Activated CD4-positive, alpha-beta T cell treated with anti-CD3 and anti-CD28 coated beads, Interleukin-2, amount 10 ng/mL, durations not matched to agents 7 days and 5 days (primary cell): ENCODE data around the gene EFHB. TPM values are rescaled to one million over a fixed set of nuclear protein-coding genes. Genes with fewer than 3 reads are reported as not detected.
"Not testable (repeated sequence)": the region's sequence is repeated elsewhere in the genome, so short reads cannot be mapped to it uniquely, and the experiment has no call there.

Experiments
- CTCF ChIA-PET: fragments of 350-600 bp; sonication (Branson Sonifier 250); formaldehyde crosslinking; loops from one replicate; lab custom pipeline; 2021; ENCODE audit warnings: antibody characterized with exemption; lab: Charles Lee
- POLR2A ChIA-PET: fragments of 350-600 bp; sonication (Branson Sonifier 250); formaldehyde crosslinking; loops from one replicate; lab custom pipeline; 2021; ENCODE audit warnings: antibody characterized with exemption; lab: Charles Lee
- DNase-seq: peaks from one replicate; pipeline ENCODE4 v3.0.0-alpha.2; 2020
- H3K27ac Mint-ChIP-seq: one replicate; pipeline ENCODE4 v1.8.0; 2021; ENCODE audit warnings: mild to moderate bottlenecking, moderate library complexity, mixed read lengths
- H3K27me3 Mint-ChIP-seq: one replicate; pipeline ENCODE4 v1.8.0; 2021; ENCODE audit warnings: mixed read lengths
- H3K36me3 Mint-ChIP-seq: one replicate; pipeline ENCODE4 v1.8.0; 2021; ENCODE audit warnings: low read depth, mixed read lengths
- H3K4me1 Mint-ChIP-seq: one replicate; pipeline ENCODE4 v1.8.0; 2021; ENCODE audit warnings: mixed read lengths
- H3K4me3 Mint-ChIP-seq: one replicate; pipeline ENCODE4 v1.8.0; 2021; ENCODE audit warnings: mild to moderate bottlenecking, moderate library complexity, mixed read lengths
- H3K9me3 Mint-ChIP-seq: one replicate; pipeline ENCODE4 v1.8.0; 2021; ENCODE audit warnings: mixed read lengths
- total RNA-seq, 2 experiments: library from RNA; stranded (reverse); gene quantifications; one replicate each; pipeline ENCODE4 v1.2.3, GENCODE V29; 2021

EFHB gene
- total RNA-seq, 2 experiments from 2014 or later, result 0.33 to 1.1 TPM

- H3K27ac Mint-ChIP-seq, result no peak overlapping the region
- ChIA-PET CTCF (no interaction called here), POLR2A (no interaction called here)
- H3K4me1 Mint-ChIP-seq, result peaks cover 7% of the 10 kb centered on the region
- DNase-seq, result no peak
- no peak overlapping the region for H3K4me3 Mint-ChIP-seq
- H3K9me3 Mint-ChIP-seq, result no peaks in the 10 kb centered on the region
- peaks cover 3% of the 10 kb centered on the region for H3K27me3 Mint-ChIP-seq
- H3K36me3 Mint-ChIP-seq, result no peaks in the 10 kb centered on the region
Measured at GRCh38 chr3:19881036-19881435, 53.0 kb downstream of the EFHB start.

GRCh38 chr3:19877656-19878055 is 56.4 kb downstream of the EFHB start:
- CTCF ChIA-PET, result interaction anchor here (1.3 kb wide), 1 partner anchor 12 kb away, joined by 3 read pairs; no protein-coding TSS in a partner anchor
- H3K27me3 Mint-ChIP-seq, result no peaks in the 10 kb centered on the region
- H3K4me3 Mint-ChIP-seq, result no peak overlapping the region
- H3K9me3 Mint-ChIP-seq, result no peaks in the 10 kb centered on the region
- no peaks in the 10 kb centered on the region for H3K4me1 Mint-ChIP-seq
- POLR2A ChIA-PET, result no interaction called here
- DNase-seq, result no peak
- no peaks in the 10 kb centered on the region for H3K36me3 Mint-ChIP-seq
- no peak overlapping the region for H3K27ac Mint-ChIP-seq

DNA sequence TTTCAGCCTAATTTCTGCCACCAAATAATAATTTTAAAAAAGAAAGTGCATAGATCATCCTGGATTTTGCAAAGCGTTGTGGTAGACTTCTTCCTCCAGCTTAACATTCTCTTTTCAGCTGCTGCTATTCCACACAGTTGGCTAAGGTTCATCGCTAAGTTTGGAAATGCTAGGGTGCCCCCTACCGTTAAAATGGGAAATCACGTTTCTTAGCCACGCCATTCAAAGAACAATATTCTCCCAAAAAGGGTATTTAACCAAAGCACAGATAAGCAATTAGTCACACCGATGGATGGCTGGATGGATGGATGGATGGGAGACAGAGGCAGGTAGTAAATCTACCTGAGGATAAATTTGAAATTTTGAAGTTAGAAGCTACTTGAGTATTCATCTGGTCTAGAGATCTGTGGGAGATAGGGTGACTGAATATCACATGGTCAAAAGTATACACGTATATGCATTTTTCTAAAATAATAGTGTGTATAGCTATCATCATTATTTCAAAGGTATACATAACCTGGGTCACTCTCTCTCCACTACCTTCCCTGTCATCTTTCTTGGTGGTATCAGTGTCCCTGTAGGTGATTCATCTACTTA is 67.2 kb downstream of the EFHB start:
- ChIA-PET CTCF (interaction anchor here (1.3 kb wide), 1 partner anchor 10 kb away, joined by 3 read pairs; no protein-coding TSS in a partner anchor), POLR2A (no interaction called here)
- Mint-ChIP-seq H3K36me3 (no peaks in the 10 kb centered on the region), H3K4me3 (no peak overlapping the region), H3K9me3 (no peaks in the 10 kb centered on the region), H3K27me3 (peaks cover 10% of the 10 kb centered on the region), H3K4me1 (no peaks in the 10 kb centered on the region), H3K27ac (no peak overlapping the region)
- DNase-seq, result peak; percentile 39

DNA sequence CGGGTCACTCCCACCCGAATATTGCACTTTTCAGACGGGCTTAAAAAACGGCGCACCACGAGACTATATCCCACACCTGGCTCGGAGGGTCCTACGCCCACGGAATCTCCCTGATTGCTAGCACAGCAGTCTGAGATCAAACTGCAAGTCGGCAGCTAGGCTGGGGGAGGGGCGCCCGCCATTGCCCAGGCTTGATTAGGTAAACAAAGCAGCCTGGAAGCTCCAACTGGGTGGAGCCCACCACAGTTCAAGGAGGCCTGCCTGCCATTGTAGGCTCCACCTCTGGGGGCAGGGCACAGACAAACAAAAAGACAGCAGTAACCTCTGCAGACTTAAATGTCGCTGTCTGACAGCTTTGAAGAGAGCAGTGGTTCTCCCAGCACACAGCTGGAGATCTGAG is 78.7 kb downstream of the EFHB start:
- CTCF ChIA-PET, H3K4me1 Mint-ChIP-seq, POLR2A ChIA-PET, DNase-seq, H3K27me3 Mint-ChIP-seq, H3K4me3 Mint-ChIP-seq, H3K9me3 Mint-ChIP-seq, H3K27ac Mint-ChIP-seq, H3K36me3 Mint-ChIP-seq: not testable (repeated sequence)

- POLR2A ChIA-PET, H3K36me3 Mint-ChIP-seq, H3K4me3 Mint-ChIP-seq, CTCF ChIA-PET, H3K9me3 Mint-ChIP-seq, H3K27me3 Mint-ChIP-seq, DNase-seq, H3K27ac Mint-ChIP-seq, H3K4me1 Mint-ChIP-seq: not testable (repeated sequence)
Measured at GRCh38 chr3:19846609-19847008, 87.4 kb downstream of the EFHB start.

Other genes starting within 250 kb of the EFHB start
- 10 to 100 TPM; 43.5 to 48.0 TPM for gene RAB5A, start 12.9 kb upstream of the EFHB start, total RNA-seq
- gene PP2D1, start 78.0 kb upstream of the EFHB start, total RNA-seq, result not detected
- gene KAT2B, start 106.2 kb upstream of the EFHB start, total RNA-seq, result 10 to 100 TPM; 84.5 to 91.3 TPM